Measurements from ENCODE around the gene SLC66A2. TPM values are rescaled to one million over a fixed set of nuclear protein-coding genes. Genes with fewer than 3 reads are reported as not detected.

The SLC66A2 gene
- total and polyA plus RNA-seq, 2 of the 13 experiments (the other 11 are each of a cell fraction or from before 2014, with no cell fraction given), result 33.5 to 41.9 TPM

- TF ChIP-seq HMGXB4 (CRISPR knock-in tag; IDR thresholded peaks at IDR 0.05; ENCODE audit: borderline replicate concordance in 1 of 2, low read depth in 1 of 2) (peak; percentile 81 to 83), ARID3A (IDR thresholded peaks at IDR 0.05; ENCODE audit: low read depth, low read length) (peak; percentile 96), ZNF841 (CRISPR knock-in tag; IDR thresholded peaks at IDR 0.05; ENCODE audit: borderline replicate concordance) (no peak), ISL2 (CRISPR knock-in tag; IDR thresholded peaks at IDR 0.05) (peak; percentile 90), TBL1XR1 (IDR thresholded peaks at IDR 0.05; ENCODE audit: borderline replicate concordance, low read length, partially characterized antibody) (peak; percentile 76), MTF1 (CRISPR knock-in tag; IDR thresholded peaks at IDR 0.05) (no peak), THAP7 (CRISPR knock-in tag; IDR thresholded peaks at IDR 0.05) (peak; percentile 41; the same call in 1 of the 2 replicates), TCF12 (IDR thresholded peaks at IDR 0.05) (no peak), TCF12 (CRISPR knock-in tag; IDR thresholded peaks at IDR 0.05) (peak; percentile 93; the same call in 1 of the 2 replicates), ZNF205 (CRISPR knock-in tag; IDR thresholded peaks at IDR 0.05) (peak; percentile 89), ZNF264 (CRISPR knock-in tag; IDR thresholded peaks at IDR 0.05) (peak; percentile 94), ZBTB7A (CRISPR knock-in tag; IDR thresholded peaks at IDR 0.05) (0 out of 2 replicates have a peak, but pooled peaks have one; percentile 60), MAFF (IDR thresholded peaks at IDR 0.05; ENCODE audit: low read depth, low read length) (no peak), ZNF724P (CRISPR knock-in tag; IDR thresholded peaks at IDR 0.05; ENCODE audit: borderline replicate concordance) (peak; percentile 21; the same call in 1 of the 2 replicates), FOXA1 (IDR thresholded peaks at IDR 0.05) (peak; percentile 88), FOXA1 (CRISPR knock-in tag; IDR thresholded peaks at IDR 0.05) (peak; percentile 97), ARID2 (CRISPR knock-in tag; IDR thresholded peaks at IDR 0.05; ENCODE audit: borderline replicate concordance) (0 out of 2 replicates have a peak, but pooled peaks have one; percentile 51)
Observed at GRCh38 chr18:79934311-79935097, 16.9 kb downstream of the SLC66A2 start (continued).
